Coronary artery (tissue), 2 donors: ENCODE data around the gene DHX58.

ENCODE experiments used
- DNase-seq: peaks from one replicate; pipeline ENCODE4 v3.0.0-alpha.2; 2017; ENCODE audit warnings: low spot score
- H3K27ac ChIP-seq, 2 donors: fragments of 200-600 bp; sonication (generic); one replicate each; pipeline ENCODE4 v1.5.1; 2016 to 2019
- H3K4me3 ChIP-seq: fragments of 200-600 bp; sonication (generic); 2 replicates; pipeline ENCODE4 v1.5.1; 2016; ENCODE audit warnings: mild to moderate bottlenecking, moderate library complexity
- CTCF ChIP-seq: fragments of 200-600 bp; sonication (generic); IDR thresholded peaks from one replicate; pipeline ENCODE4 v1.5.1; 2019; ENCODE audit warnings: antibody characterized with exemption

Gene DHX58

GRCh38 chr17:42058063-42058462 is 54.5 kb downstream of the DHX58 start:
- H3K4me3 ChIP-seq = no peak overlapping the region

GRCh38 chr17:42056635-42057034 is 55.9 kb downstream of the DHX58 start:
- Histone ChIP-seq H3K27ac (no peak overlapping the region), H3K4me3 (no peak overlapping the region)
- no peak for TF ChIP-seq CTCF
- no peak for DNase-seq

More at GRCh38 chr17:42058063-42058462, 54.5 kb downstream of the DHX58 start:
- DNase-seq = no peak
- TF ChIP-seq CTCF = no peak
- H3K27ac ChIP-seq = no peak overlapping the region

- no peak for TF ChIP-seq CTCF
- Histone ChIP-seq H3K27ac (no peak overlapping the region), H3K4me3 (no peak overlapping the region)
- no peak for DNase-seq
These were observed 57.0 kb downstream of the DHX58 start for GRCh38 chr17:42055496-42055895.

GRCh38 chr17:42055027-42055426 is 57.5 kb downstream of the DHX58 start:
- no peak for TF ChIP-seq CTCF
- no peak for DNase-seq
- Histone ChIP-seq H3K27ac (no peak overlapping the region), H3K4me3 (no peak overlapping the region)

GRCh38 chr17:42053731-42054500 is 58.6 kb downstream of the DHX58 start:
- Histone ChIP-seq H3K27ac (no peak overlapping the region), H3K4me3 (no peak overlapping the region)
- DNase-seq = no peak
- no peak for TF ChIP-seq CTCF

GRCh38 chr17:42052346-42052877 is 60.1 kb downstream of the DHX58 start:
- no peak overlapping the region for H3K4me3 ChIP-seq
- DNase-seq = no peak
- no peak for TF ChIP-seq CTCF
- no peak overlapping the region for H3K27ac ChIP-seq

- no peak for DNase-seq
- Histone ChIP-seq H3K4me3 (no peak overlapping the region), H3K27ac (no peak overlapping the region)
- no peak for TF ChIP-seq CTCF
These were observed 60.9 kb downstream of the DHX58 start for GRCh38 chr17:42051645-42052044.
